IMR-90 (cell line): ENCODE measurements around the gene GUCD1.

Experiments used
- CTCF ChIP-seq: conservative IDR thresholded peaks from 2 replicates; pipeline ENCODE4 v1.5.1; 2012; ENCODE audit warnings: mild to moderate bottlenecking, low read depth, low read length, improper control_type of control experiment
- MAZ ChIP-seq: IDR thresholded peaks from 2 replicates; pipeline ENCODE4 v1.6.1; 2012; ENCODE audit warnings: low read depth, mild to moderate bottlenecking, low read length, improper control_type of control experiment, moderate library complexity, borderline replicate concordance
- POLR2A ChIP-seq: IDR thresholded peaks from 2 replicates; pipeline ENCODE4 v1.6.1; 2012; ENCODE audit warnings: mild to moderate bottlenecking, low read depth, low read length

- TF ChIP-seq CTCF (no peak), MAZ (peak; percentile 20; the same call in 1 of the 2 replicates), POLR2A (no peak)
These were observed 44.0 kb downstream of the GUCD1 start for GRCh38 chr22:24510637-24511625.
